ENCODE results near the gene PITX1.

The PITX1 gene

GRCh38 chr5:135051872-135052271 lies 17.8 kb upstream of the PITX1 start:
- TF ChIP-seq, protein P1, sequence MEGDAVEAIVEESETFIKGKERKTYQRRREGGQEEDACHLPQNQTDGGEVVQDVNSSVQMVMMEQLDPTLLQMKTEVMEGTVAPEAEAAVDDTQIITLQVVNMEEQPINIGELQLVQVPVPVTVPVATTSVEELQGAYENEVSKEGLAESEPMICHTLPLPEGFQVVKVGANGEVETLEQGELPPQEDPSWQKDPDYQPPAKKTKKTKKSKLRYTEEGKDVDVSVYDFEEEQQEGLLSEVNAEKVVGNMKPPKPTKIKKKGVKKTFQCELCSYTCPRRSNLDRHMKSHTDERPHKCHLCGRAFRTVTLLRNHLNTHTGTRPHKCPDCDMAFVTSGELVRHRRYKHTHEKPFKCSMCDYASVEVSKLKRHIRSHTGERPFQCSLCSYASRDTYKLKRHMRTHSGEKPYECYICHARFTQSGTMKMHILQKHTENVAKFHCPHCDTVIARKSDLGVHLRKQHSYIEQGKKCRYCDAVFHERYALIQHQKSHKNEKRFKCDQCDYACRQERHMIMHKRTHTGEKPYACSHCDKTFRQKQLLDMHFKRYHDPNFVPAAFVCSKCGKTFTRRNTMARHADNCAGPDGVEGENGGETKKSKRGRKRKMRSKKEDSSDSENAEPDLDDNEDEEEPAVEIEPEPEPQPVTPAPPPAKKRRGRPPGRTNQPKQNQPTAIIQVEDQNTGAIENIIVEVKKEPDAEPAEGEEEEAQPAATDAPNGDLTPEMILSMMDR (IDR thresholded peaks at IDR 0.05; ENCODE audit: control insufficient read depth, extremely low read depth, insufficient read depth), result no peak
- no peak for DNase-seq (ENCODE audit: low read depth)
- no peak overlapping the region for H3K4me3 ChIP-seq (ENCODE audit: low read depth, low read length)

DNA sequence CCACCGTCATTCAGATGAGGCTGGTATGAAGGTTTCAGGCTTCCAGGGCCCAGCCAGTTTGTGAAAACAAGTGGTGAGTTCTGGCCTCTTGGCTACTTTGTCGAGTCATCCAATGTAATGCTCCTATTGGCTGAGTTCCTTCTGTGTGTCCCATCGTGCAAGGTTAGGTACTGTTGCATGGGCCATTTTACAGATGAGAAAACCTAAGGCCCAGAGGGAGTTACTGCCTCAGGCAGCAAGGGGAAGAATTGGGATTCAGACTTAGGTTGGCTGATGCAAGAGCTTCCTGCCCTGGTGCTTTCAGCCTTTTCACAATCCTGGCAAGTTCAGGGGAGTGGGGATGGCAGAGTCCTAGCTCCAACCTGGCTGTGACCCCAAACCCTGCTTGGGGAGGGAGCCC lies 17.4 kb upstream of the PITX1 start:
- TF ChIP-seq, protein P1 (IDR thresholded peaks at IDR 0.05; ENCODE audit: control insufficient read depth, extremely low read depth, insufficient read depth), result no peak
- DNase-seq (ENCODE audit: low read depth), result no peak
- H3K4me3 ChIP-seq (ENCODE audit: low read depth, low read length), result no peak overlapping the region

- no peak for DNase-seq (ENCODE audit: low read depth)
- TF ChIP-seq, protein P1 (IDR thresholded peaks at IDR 0.05; ENCODE audit: control insufficient read depth, extremely low read depth, insufficient read depth), result no peak
- no peak overlapping the region for H3K4me3 ChIP-seq (ENCODE audit: low read depth, low read length)
Measured at GRCh38 chr5:135050244-135050767, 16.3 kb upstream of the PITX1 start.

- TF ChIP-seq, protein P1 (IDR thresholded peaks at IDR 0.05; ENCODE audit: control insufficient read depth, extremely low read depth, insufficient read depth), result no peak
- H3K4me3 ChIP-seq (ENCODE audit: low read depth, low read length), result no peak overlapping the region
- no peak for DNase-seq (ENCODE audit: low read depth)
Measured at GRCh38 chr5:135048930-135049329, 14.9 kb upstream of the PITX1 start.

GRCh38 chr5:135048286-135048685 lies 14.3 kb upstream of the PITX1 start:
- TF ChIP-seq, protein P1 (IDR thresholded peaks at IDR 0.05; ENCODE audit: control insufficient read depth, extremely low read depth, insufficient read depth), result no peak
- H3K4me3 ChIP-seq (ENCODE audit: low read depth, low read length), result no peak overlapping the region
- no peak for DNase-seq (ENCODE audit: low read depth)

DNA sequence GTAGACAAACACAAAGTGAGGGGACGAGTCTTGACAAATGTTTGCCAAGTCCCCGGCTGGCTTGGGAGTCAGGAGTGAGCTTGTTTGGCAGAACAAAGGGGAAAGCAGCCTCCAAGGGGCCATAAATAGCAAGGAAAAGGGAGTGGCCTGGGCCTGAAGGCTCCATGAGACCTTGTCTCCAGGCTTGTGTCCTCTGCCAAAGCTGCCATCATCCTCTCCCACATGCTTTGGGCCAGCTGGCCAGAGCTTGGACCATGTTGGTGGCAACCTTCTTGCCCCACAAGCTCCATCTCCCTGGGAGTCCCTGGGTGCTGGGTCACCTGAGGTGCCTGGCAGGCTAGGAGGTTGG lies 13.3 kb upstream of the PITX1 start:
- TF ChIP-seq, protein P1 (IDR thresholded peaks at IDR 0.05; ENCODE audit: control insufficient read depth, extremely low read depth, insufficient read depth), result no peak
- DNase-seq (ENCODE audit: low read depth), result no peak
- H3K4me3 ChIP-seq (ENCODE audit: low read depth, low read length), result no peak overlapping the region

GRCh38 chr5:135046661-135047346 lies 12.8 kb upstream of the PITX1 start:
- no peak for DNase-seq (ENCODE audit: low read depth)
- TF ChIP-seq, protein P1 (IDR thresholded peaks at IDR 0.05; ENCODE audit: control insufficient read depth, extremely low read depth, insufficient read depth), result no peak
- H3K4me3 ChIP-seq (ENCODE audit: low read depth, low read length), result no peak overlapping the region

Measured in LNCaP clone FGC (cell line).